GM18499 (cell line): Measurements from ENCODE around the gene RREB1.

Source experiments
- ATAC-seq: cut with Tn5 transposase; IDR thresholded peaks from one replicate; pipeline ENCODE4 v1.9.1; 2021; ENCODE audit warnings: moderate number of reproducible peaks; ENCODE audit not compliant: insufficient read depth, unreplicated experiment

The RREB1 gene

DNA sequence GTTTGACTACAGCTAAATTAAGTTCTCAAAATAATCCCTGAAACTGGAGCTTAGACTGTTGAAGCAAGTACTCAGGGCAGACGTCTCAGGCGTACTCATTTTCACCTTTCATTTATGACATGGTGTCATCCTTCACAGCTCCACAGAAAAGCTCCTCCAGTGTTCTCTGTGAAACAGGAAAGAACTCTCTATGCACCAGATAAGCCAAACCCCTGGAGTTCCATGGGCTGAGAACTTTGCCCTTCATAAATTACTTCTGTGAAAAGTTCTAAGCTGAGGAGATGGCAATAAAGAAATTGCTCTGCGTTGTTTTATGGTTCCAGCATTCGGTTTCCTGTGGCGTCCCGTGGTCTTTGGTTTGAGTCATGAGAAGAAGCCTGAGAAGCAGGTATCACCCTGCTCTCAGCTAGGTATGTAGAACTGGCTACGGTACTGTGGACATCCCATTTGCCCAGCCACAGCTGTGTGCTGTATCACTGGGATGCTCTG lies 20.2 kb upstream of the RREB1 start:
- ATAC-seq = no peak

DNA sequence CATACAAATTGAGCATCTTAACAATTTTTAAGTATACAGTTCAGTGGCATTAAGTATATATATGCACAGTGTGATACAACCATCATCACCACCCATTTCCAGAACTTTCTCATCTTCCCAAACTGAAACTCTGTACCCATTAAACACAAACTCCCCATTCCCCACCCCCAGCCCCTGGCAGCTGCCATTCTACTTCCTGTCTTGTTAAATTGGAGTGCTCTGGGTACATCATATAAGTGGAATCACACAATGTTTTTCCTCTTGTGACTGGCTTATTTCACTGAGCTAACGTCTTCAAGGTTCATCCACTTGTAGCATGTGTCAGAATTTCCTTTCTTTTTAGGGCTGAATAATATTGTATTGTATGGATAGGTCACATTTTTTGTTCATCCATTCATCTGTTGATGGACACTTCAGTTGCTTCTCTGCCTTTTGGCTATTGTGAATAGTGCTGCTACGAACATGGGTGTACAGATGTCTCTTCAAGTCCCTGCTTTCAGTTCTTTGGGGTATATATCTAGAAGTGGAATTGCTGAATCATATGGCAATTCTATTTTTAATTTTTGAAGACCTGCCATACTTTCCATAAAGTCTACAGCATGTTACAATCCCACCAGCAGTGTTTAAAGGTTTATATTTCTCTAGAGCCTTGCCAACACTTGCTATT lies 19.6 kb upstream of the RREB1 start:
- no peak for ATAC-seq

DNA sequence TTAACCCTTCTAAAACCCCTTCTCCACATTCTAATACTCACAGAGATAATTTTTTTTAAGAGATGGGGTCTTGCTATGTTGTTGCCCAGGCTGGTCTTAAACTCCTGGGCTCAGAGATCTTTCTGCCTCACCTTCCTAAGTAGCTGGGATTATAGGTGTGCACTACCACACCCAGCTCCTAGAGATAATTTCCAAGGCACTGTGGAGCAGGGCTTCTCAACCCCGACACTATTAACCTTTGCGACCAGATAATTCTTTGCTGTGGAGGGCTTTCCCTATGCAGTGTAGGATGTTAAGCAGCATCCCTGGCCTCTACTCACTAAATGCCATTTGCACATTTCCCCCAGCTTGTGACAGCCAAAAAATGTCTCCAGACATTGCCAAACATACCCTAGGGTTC lies 8.8 kb upstream of the RREB1 start:
- no peak for ATAC-seq

DNA sequence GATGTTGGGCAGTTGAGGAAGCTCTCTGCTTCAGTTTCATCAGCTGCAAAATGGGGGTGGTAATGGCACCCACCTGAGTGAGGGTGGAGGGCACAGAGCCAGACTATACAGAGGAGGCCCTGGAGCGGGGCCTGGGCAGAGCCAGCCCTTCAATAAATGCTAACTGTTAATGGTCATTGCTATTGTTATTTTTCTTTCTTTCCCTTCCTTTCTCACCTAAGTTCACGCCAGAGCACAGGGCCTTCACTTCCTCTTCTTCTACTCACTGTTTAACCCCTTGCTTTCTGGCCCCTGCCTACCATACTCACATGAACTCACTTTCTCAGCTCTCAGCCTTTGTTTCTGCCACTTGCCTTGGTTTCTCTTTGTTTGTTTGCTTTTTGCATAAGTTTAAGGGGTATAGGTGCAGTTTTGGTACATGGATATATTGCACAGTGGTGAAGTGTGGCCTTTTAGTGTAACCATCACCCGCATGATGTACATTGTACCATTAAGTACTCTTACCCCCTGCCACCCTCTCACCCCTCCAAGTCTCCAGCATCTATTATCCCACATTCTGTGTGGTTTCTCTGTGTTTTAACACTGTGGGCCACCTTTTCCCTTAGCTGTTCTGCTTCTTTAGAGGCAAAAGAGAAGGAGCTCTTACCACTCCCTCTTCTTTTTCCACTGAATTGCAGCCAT lies 7.5 kb upstream of the RREB1 start:
- ATAC-seq = no peak

DNA sequence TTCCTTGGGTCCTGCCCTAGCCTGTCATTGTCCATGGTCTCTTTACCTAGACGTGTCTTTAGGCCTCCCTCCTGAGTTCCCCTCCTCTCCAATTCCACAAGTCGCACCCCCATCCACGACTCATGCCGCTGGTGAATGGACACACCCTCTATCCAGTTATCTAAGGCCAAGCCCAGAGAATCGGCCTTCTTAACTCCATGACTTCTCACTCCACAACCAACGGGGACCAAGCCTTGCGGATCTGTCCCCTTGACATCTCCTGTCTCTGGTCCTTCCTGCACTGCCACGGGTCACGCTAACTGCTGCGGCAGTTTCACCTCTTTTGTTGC lies 7.0 kb upstream of the RREB1 start:
- no peak for ATAC-seq

DNA sequence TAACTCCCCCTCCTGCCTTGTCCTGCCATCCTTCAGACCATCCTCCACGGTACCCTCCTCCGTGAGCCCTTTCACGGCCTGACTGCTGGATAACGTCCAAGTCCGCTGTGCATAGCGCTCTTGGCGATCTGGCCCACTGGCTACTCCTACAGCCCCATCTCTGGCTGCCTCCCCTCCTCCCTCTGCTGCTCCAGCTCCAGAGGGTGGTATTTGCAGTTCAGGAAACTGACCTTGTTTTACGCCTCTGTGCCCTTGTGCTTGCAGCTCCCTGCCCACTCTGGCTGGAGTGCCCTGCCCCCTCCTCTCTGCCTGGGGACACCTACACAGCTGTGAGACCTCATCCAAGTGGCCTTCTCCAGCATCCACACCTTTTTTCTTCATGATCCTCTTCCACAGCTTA lies 6.5 kb upstream of the RREB1 start:
- ATAC-seq = no peak

DNA sequence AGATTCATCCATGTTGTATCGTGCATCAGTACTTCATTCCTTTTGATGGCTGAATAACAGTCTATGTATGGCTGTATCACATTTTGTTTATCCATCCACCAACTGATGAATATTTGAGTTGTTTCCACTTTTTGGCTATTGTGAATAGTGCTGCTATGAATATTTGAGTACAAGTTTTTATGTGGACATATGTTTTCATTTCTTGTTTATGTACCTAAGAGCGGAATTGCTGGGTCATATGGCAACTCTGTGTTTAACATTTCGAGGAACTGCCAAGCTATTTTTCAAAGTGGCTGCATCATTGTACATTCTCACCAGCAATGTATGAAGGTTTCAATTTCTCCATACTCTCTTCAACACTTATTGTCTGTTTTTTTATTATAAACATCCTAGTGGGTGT lies 3.0 kb upstream of the RREB1 start:
- ATAC-seq = no peak

DNA sequence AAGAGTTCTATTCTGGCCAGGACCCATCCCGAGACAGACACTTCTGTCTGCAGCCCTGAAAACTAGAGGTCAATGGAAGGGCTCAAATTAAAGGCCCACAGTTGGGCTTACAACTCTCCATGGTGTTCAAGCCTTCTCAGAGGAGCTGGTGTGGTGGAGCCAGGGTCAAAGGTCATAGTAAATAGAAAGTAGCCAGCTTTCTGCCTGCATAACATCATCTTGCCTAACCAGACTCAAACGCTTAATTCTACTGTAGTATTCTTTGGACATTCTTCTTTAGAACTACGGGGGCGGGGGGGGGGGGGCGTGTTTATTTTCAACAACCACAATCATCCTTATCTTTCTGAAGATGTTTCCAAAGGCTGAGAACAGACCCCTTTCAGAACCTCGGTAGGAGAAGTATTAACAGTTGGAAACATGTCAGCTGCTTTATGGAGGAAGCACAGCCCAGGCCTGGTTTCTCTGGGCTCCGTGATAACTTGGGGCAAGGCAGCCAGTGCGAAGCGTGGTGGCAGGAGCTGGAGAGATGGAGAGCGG lies 1.5 kb upstream of the RREB1 start:
- ATAC-seq = no peak

DNA sequence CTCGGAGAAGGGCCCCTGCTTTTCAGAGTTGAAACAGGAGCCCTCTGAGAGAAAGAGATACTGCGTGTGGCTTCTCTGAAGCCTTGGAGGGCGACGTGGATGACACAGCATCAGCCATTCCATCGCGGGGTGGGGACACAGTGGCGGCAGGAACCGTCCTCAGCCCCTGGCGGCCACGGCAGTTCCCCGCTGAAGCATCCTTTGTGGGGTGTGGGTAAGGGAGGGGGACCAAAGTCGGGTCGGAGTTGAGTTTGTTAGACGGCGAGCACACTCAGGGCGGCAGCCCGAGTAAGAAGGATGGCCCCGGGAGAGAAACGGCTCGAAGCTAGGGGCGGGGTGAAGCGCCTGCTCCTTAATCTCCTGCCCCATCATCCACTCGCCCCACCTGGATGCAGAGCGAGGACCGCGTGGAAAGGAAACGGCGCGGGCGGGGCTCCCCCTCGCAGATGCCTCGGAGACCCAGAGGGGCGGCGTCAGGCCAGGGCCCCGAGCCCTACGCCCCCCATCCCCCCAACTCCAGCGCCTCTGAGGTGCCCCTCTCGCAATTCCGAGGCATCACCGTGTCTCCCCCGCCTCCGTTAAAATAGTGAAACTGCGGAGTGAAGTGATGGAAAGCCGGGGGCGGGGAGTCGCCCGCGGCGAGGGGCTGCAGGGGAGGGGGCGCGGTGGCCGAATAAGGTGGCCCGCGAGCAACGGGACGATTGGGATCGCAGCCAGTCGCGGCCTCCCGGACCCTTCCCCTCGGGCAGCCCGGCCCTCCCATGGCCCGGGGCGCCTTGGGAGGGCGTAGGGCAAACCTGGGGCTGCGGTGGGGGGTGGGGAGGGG lies 796 bp upstream of the RREB1 start:
- no peak for ATAC-seq

DNA sequence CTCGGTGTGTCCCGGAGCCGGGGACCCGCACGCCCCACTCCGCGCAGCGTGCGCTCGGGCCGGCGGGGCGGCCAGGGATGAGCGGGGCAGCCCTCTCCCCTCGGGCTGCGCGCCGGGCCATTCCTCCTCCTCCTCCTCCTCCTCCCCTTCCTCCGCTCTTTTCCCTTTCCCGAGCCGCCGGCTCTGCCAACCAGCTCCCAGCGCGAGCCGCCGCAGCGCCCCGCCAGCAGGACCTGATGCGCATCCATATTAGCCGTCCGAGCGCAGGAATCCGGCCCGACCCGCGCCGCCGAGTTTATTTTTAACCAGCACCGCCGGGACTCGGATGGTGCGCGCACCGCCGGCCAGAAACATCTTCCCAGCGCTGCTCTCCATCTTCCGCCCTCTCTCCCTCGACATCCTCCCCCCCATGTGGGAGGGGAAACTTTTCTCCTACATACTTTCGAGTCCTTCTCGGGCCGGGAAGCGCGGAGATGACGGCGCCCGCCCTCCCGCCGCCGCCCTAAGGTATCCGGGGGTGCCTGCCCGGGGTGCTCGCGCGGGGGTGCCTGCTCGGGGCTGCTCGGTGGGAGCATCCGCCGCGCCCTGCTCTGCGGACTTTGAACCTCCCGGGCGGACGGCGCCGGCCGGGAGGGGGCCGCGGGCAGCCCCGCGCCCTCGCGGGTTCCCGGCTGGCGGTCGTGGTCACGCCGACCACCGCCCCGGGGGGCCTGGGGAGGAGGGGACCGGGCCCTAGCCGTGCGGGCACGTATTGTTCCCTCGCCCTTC lies 619 bp downstream of the RREB1 start:
- ATAC-seq = no peak

DNA sequence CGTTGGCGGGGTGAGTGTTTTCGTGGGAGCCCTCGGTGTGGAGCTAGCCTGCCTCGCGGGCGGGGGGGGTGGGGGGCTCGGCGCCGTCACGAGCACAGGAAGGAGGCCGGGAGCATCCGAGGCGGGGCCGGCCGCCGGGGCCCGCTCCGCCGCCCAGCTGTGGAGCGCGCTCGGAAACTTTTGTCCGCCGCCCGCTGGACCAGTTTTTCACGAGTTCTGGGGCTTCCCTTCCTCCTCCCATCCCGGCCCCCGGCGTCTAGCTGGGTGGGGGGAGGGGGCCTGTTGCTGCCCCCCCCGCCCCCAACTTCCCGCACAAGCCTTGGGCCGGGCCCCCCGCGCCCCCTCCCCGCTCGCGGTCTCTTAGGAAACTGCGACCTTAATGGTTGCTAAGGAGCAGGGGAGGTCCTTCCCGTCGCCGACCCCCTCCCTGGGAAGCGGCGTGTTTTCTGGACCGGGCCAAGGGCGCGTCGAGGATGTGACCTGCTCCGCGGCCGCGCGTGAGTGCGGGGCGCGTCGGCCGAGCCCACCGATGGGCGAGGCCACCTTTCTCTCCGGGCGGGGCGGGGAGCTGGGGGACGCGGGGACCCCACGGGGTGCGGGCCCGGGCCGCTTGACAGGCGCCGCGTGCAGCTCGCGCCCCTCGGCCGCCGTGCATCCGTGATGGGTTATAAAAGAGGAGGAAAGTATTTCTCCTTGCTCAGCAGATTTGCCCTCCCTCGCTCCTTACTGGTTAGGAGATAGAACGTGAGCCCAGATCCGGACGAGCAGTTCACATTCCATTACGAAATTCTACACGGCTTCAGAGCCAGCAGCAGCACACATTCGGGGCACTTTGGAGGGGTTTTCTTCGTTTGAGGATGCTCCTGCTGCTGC lies 1.4 kb downstream of the RREB1 start:
- ATAC-seq = no peak

DNA sequence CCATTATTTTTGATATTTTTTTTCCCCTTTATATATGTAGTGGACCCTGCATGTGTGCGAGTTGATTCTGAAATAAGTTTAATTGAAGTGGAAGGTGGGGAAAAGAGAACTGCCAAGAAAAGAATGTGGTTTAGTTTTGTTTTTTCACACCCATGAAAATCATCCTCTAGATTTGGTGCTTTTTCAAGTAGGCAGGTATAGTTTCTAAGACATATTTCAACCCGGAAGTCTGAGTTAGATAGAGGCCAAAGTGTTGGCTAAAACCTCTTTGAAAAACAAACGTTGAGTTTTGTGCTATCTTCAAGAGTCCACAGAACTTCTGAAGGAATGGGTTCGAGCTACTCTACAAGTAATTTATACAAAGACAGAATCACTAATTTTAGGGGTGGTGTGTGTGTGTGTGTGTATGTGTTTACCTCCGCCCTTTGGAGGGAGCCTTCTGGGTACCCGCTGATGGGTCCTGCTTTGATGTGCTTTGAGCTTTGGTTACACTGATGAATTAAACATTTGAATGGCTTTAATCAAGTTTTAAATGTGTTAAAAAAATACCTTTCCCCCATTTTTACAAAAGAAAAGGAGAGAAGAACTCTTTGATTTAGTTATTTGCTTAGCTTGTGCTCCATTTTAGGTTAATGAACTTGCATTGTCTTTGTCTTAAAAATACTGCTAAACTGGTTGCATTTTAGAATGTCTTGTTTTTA lies 2.5 kb downstream of the RREB1 start:
- no peak for ATAC-seq

DNA sequence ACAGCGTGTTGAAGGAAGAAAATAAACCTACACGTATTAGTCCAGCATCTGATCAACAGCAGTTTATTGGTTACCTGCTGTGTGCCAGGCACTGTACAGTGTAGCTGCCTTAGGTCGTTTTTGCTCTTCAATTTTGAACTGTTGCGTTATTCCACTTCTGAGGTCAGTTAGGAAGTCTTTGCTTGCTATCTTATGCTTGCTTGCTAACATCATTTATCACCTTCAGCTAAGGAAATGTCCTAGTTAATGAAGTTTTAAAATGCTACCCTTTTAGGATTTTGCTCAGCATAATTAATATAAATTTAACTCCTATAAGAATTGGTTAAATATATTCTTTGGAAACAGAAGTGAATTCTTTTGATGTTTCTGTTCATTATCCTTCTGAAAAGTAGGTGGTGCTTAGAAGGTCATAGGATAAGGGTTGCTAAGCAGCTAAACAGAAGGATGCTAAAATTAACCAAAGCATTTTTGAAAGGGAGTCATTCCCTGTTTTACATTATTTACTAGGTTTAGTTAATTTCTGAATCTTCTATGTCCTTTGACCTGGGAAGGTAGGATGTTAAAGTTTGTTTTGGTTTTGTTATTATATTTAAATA lies 3.4 kb downstream of the RREB1 start:
- ATAC-seq = no peak

DNA sequence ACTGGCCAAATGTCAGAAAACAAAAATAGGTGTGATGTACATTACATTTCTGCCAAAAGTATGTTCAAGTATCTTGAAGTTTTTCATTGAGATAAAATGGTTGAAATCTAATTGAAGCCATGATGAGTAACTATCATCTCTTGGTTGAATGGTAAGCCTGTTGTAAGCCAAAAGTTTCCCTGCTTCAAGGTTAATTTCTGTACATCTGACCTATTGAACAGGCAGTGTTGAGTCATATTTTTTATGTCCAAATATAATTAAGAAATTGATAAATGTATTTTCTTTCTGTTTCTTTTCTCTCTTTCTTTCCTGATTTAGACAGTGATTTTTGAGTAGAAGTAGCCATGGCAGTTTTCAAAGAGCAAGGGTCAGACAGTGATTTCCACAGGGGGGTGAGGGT lies 4.4 kb downstream of the RREB1 start:
- ATAC-seq = no peak

DNA sequence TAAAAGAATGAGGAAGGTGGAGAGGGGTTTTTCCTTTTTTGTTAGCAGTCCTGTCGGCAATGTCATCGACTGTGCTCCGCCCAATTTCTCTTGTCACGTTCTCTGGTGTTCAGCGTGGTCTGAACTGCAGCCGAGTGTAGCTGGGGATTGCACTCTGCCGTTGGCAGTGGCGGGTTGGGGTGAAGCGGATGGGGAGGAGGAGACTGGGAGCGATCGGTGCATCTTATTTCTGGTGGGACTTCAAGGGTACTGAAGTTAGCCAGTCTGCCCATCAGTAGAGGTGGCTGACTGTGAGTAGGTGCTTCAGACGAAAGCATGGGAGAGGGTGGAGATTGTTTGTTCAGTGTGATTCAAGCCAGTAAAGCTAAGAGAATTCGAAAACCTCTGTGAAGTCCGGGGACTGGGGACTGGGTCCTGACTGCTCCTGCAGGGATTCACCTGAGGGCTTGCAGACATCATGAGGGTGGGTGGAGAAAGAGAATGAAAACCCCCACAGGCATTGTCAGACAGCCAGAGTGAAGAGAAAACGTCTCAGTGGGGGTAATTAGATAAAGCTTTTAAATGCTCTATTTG lies 5.1 kb downstream of the RREB1 start:
- no peak for ATAC-seq

DNA sequence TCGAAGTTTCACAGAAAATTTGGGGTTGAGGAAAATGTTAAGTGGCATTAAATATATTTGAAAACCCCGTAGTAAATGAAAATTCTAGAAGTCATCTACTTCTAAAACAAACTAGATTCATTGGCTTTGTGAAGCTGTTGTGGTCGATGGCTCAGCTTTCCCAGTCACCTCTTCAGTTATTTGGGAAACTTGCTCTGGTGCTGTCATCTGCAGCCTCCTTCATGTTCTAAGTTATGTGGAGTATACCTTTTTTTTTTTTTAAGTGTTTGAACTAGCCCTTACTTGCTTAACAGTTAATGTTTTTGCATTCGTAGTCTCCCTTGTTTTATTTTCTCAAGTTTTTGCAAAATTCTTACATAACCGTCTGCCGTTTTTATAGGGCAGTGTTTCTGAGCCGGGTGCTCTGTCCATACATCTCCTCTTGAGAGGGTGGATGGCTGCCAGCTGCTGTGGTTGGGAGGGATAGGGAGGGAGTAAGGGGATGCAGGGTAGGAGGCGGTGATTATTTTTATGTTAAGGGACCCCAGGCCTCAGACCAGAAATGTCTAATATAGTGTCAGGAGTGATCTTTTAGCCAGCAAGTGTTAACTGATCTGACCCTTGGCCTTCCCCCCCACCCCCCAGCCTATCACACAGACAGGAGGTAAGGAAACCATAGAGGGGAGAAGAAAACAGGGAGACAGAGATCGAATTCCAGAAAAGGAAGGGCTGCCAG lies 7.1 kb downstream of the RREB1 start:
- ATAC-seq = no peak

DNA sequence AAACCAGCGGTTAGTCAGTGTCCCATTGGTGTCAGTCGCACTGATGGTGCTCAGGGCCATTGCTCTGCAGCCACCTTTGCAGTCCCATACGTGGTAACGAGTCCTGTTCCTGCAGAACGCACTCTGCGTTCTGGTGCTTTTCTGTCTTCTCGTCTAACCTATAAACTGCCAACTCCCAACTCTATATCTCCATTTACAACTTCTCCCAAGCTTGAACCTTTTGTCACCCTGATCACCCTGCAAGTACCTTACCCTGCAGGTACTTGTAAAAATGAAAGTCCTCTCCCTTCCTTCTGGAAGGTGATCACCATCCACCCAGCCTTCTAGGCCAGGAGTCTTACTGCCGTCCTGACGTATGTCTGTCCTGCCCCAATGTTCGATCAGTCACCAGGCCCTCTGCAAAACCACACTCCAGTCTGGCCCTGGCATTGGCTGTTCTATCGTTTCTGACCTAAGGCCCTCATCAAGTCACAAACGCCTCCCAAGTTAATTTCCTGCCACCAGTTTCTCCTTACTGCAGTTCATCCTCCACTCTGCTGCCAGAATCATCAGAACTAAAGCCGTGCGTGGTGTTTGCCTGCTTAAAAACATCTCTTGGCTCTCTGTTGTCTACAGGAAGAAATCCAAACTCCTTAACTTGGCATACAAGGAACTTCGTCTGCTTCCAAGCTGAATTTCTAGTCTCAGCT lies 7.9 kb downstream of the RREB1 start:
- ATAC-seq = no peak
